Fibroblast of lung (primary cell): ENCODE data around the gene FRMD4A. TPM values are rescaled to one million over a fixed set of nuclear protein-coding genes. Genes with fewer than 3 reads are reported as not detected.

Source experiments
- DNase-seq, 2 donors: peaks; one replicate each; pipeline versions ENCODE4 v3.0.0 to v3.0.0-alpha.2; 2010; ENCODE audit warnings: low read depth in 2 of 2
- H2AFZ ChIP-seq: 2 replicates; pipeline ENCODE4 v1.5.1; 2012; ENCODE audit warnings: low read length, control low read depth, inconsistent platforms
- H3K27ac ChIP-seq: 2 replicates; pipeline ENCODE4 v1.5.1; 2011; ENCODE audit warnings: low read length, control low read depth; ENCODE audit not compliant: insufficient read depth
- H3K27me3 ChIP-seq: 2 replicates; pipeline ENCODE4 v1.5.1; 2011; ENCODE audit warnings: mild to moderate bottlenecking, low read length; ENCODE audit not compliant: control insufficient read depth, insufficient read depth
- H3K36me3 ChIP-seq: 2 replicates; pipeline ENCODE4 v1.5.1; 2011; ENCODE audit warnings: low read length; ENCODE audit not compliant: control insufficient read depth, insufficient read depth
- H3K4me1 ChIP-seq: 2 replicates; pipeline ENCODE4 v1.5.1; 2011; ENCODE audit warnings: low read length; ENCODE audit not compliant: control insufficient read depth, insufficient read depth; ENCODE audit errors: extremely low read depth
- H3K4me2 ChIP-seq: 2 replicates; pipeline ENCODE4 v1.5.1; 2011; ENCODE audit warnings: low read length, control low read depth; ENCODE audit not compliant: insufficient read depth; ENCODE audit errors: extremely low read depth
- H3K4me3 ChIP-seq, 4 experiments: fragments of 200-600 bp in 1 of 4; sonication (generic) in 1 of 4; replicated peaks in 1 of 4; 2 replicates each; pipeline ENCODE4 v1.5.1; 2011 to 2016; ENCODE audit warnings: low read length in 4 of 4, low read depth in 3 of 4, mild to moderate bottlenecking in 3 of 4, control low read depth in 2 of 4, inconsistent platforms in 1 of 4, mixed read lengths in 1 of 4; ENCODE audit not compliant: insufficient read depth in 1 of 4; ENCODE audit errors: control extremely low read depth in 1 of 4
- H3K79me2 ChIP-seq: 2 replicates; pipeline ENCODE4 v1.5.1; 2012; ENCODE audit warnings: mild to moderate bottlenecking, low read length, inconsistent platforms; ENCODE audit not compliant: control insufficient read depth, insufficient read depth
- H3K9ac ChIP-seq: 2 replicates; pipeline ENCODE4 v1.5.1; 2011; ENCODE audit warnings: mild to moderate bottlenecking, low read length, control low read depth; ENCODE audit not compliant: insufficient read depth
- H3K9me3 ChIP-seq: 2 replicates; pipeline ENCODE4 v1.5.1; 2012; ENCODE audit warnings: low read depth, low read length; ENCODE audit not compliant: control insufficient read depth, insufficient read depth
- H4K20me1 ChIP-seq: 2 replicates; pipeline ENCODE4 v1.5.1; 2011; ENCODE audit warnings: low read length; ENCODE audit not compliant: control insufficient read depth, insufficient read depth; ENCODE audit errors: extremely low read depth
- CTCF ChIP-seq, 2 donors: IDR thresholded peaks in 1 of 2; conservative IDR thresholded peaks in 1 of 2; 1 replicate in 1 of 2; 2 replicates in 1 of 2; pipeline ENCODE4 v1.5.1; 2011 to 2012; ENCODE audit warnings: low read length in 2 of 2, control low read depth in 1 of 2, inconsistent platforms in 1 of 2, low read depth in 1 of 2, mild to moderate bottlenecking in 1 of 2
- EZH2 ChIP-seq: IDR thresholded peaks from 2 replicates; pipeline ENCODE4 v1.5.1; 2012; ENCODE audit warnings: low read length, control low read depth, mild to moderate bottlenecking; ENCODE audit errors: missing control alignments
- polyA plus RNA-seq, 2 donors: library from polyadenylated mRNA; depleted of rRNA in 1 of 2; stranded (reverse) in 1 of 2; unstranded in 1 of 2; fragments of >200 nt; gene quantifications; 2 replicates each; pipeline ENCODE4 v1.2.1, GENCODE V29; 2011 to 2012; ENCODE audit warnings: missing spikeins in 1 of 2
- total RNA-seq: library from RNA; depleted of rRNA; stranded (reverse); fragments of >200 nt; gene quantifications from 2 replicates; pipeline ENCODE4 v1.2.1, GENCODE V29; 2014

FRMD4A gene
- total and polyA plus RNA-seq, 2 donors (not counting 1 experiment from before 2014, with no cell fraction given), result 26.9 to 63.6 TPM

GRCh38 chr10:13946209-13946460 is 384.6 kb downstream of the FRMD4A start:
- H3K9ac ChIP-seq, result no peak overlapping the region
- H3K4me3 ChIP-seq, result no peak overlapping the region
- H3K79me2 ChIP-seq, result no peaks in the 10 kb centered on the region
- no peaks in the 10 kb centered on the region for H3K36me3 ChIP-seq
- H3K27me3 ChIP-seq, result no peaks in the 10 kb centered on the region
- TF ChIP-seq EZH2 (no peak), CTCF (conservative IDR thresholded peaks at IDR 0.05 in 1 of 2, IDR thresholded peaks at IDR 0.05 in 1 of 2; ENCODE audit: low read depth in 1 of 2, low read length in 2 of 2) (no peak)
- H3K9me3 ChIP-seq, result no peaks in the 10 kb centered on the region
- no peaks in the 10 kb centered on the region for H4K20me1 ChIP-seq
- no peak overlapping the region for H3K27ac ChIP-seq
- no peak overlapping the region for H2AFZ ChIP-seq
- no peak for DNase-seq
- H3K4me2 ChIP-seq, result no peak overlapping the region
- H3K4me1 ChIP-seq, result peaks cover 15% of the 10 kb centered on the region

DNA sequence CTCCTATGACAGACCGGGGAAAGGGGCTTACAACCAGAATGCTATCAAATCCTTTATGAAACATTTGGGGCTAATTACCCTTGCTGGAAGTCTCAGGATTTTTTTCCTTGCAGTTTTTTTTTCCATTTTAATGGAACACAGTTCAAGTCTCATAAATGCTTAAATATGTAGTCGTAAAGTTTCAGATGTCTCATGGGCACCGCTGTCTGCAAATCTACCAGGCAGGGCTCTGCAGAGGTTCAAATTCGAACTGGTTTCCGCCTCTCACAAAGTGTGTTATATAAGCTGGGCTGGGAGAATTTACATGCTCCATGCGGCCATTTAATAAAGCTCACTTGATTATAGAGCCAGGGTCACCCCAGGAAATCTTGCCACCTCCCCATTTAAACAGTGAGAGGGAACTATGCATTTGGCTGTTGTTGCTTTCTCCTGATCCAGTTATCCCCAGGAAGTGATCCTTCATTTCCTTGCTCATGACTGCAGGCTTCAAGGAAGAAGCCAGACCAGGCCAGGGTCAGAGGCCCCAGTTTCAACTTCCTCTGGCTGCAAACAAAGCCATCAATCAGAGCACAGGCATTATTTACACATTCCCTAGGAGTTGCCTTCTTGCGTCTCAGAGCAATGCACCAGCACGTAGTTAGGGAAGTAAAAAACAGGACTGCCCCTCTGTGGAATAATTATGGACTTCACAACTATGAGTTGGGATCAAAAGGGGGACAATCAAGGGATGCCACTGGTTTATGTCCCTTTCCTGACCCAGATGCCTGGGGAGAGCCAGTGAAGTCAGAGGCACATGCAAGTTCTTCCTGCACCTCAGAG is 385.1 kb downstream of the FRMD4A start:
- Histone ChIP-seq H3K79me2 (no peaks in the 10 kb centered on the region), H3K4me2 (no peak overlapping the region), H2AFZ (no peak overlapping the region), H4K20me1 (no peaks in the 10 kb centered on the region), H3K27me3 (no peaks in the 10 kb centered on the region), H3K4me3 (no peak overlapping the region), H3K9ac (no peak overlapping the region), H3K4me1 (peaks cover 15% of the 10 kb centered on the region), H3K9me3 (no peaks in the 10 kb centered on the region), H3K27ac (no peak overlapping the region), H3K36me3 (no peaks in the 10 kb centered on the region)
- TF ChIP-seq CTCF (conservative IDR thresholded peaks at IDR 0.05 in 1 of 2, IDR thresholded peaks at IDR 0.05 in 1 of 2; ENCODE audit: low read depth in 1 of 2, low read length in 2 of 2), result peak in 1 of 2 donors; percentile 19
- TF ChIP-seq EZH2, result no peak
- peak; percentile 51 to 89 for DNase-seq

GRCh38 chr10:13944823-13945222 is 385.9 kb downstream of the FRMD4A start:
- H3K9me3 ChIP-seq, result no peaks in the 10 kb centered on the region
- no peaks in the 10 kb centered on the region for H3K36me3 ChIP-seq
- no peak overlapping the region for H2AFZ ChIP-seq
- H3K79me2 ChIP-seq, result no peaks in the 10 kb centered on the region
- H4K20me1 ChIP-seq, result no peaks in the 10 kb centered on the region
- peaks cover 10% of the 10 kb centered on the region for H3K4me1 ChIP-seq
- no peak overlapping the region for H3K9ac ChIP-seq
- no peak overlapping the region for H3K4me2 ChIP-seq
- TF ChIP-seq CTCF (conservative IDR thresholded peaks at IDR 0.05 in 1 of 2, IDR thresholded peaks at IDR 0.05 in 1 of 2; ENCODE audit: low read depth in 1 of 2, low read length in 2 of 2) (no peak), EZH2 (no peak)
- no peaks in the 10 kb centered on the region for H3K27me3 ChIP-seq
- no peak for DNase-seq
- H3K27ac ChIP-seq, result no peak overlapping the region
- H3K4me3 ChIP-seq, result no peak overlapping the region
